Transverse colon (tissue), 4 donors: ENCODE data around the gene COX6B1. TPM values are rescaled to one million over a fixed set of nuclear protein-coding genes. Genes with fewer than 3 reads are reported as not detected.

Source experiments
- DNase-seq: peaks from one replicate; pipeline ENCODE4 v3.0.0-alpha.2; 2019
- H3K27ac ChIP-seq, 4 donors: fragments of 200-600 bp; sonication (generic); 2 replicates each; pipeline ENCODE4 v1.5.1; 2016 to 2018; ENCODE audit warnings: inconsistent platforms in 4 of 4
- H3K27me3 ChIP-seq: fragments of 200-600 bp; sonication (generic); 2 replicates; pipeline ENCODE4 v1.5.1; 2017; ENCODE audit warnings: inconsistent platforms
- H3K36me3 ChIP-seq, 4 donors: fragments of 200-600 bp; sonication (generic); 2 replicates each; pipeline ENCODE4 v1.5.1; 2017 to 2019; ENCODE audit warnings: inconsistent platforms in 4 of 4
- H3K4me1 ChIP-seq, 4 donors: fragments of 200-600 bp; sonication (generic); 2 replicates each; pipeline ENCODE4 v1.5.1; 2017 to 2020; ENCODE audit warnings: inconsistent platforms in 4 of 4
- H3K4me3 ChIP-seq, 4 donors: fragments of 200-600 bp; sonication (generic); 1 replicate in 1 of 4; 2 replicates in 3 of 4; pipeline versions ENCODE4 v1.5.1 to v1.6.1; 2017 to 2019; ENCODE audit warnings: inconsistent platforms in 4 of 4
- H3K9me3 ChIP-seq, 2 donors: fragments of 200-600 bp; sonication (generic); 2 replicates each; pipeline ENCODE4 v1.5.1; 2017 to 2019; ENCODE audit warnings: inconsistent platforms in 2 of 2
- CTCF ChIP-seq, 5 experiments: fragments of 200-600 bp in 3 of 5; fragments of 450-650 bp in 2 of 5; sonication (generic) in 3 of 5; IDR thresholded peaks; 1 replicate in 2 of 5; 2 replicates in 3 of 5; pipeline ENCODE4 v1.5.1; 2016 to 2017; ENCODE audit warnings: antibody characterized with exemption in 5 of 5, inconsistent platforms in 3 of 5, mild to moderate bottlenecking in 2 of 5, moderate library complexity in 1 of 5
- EP300 ChIP-seq: sonication (generic); formaldehyde crosslinking; IDR thresholded peaks from one replicate; pipeline ENCODE4 v1.6.1; 2017; ENCODE audit warnings: antibody characterized with exemption, low read depth
- POLR2A ChIP-seq: fragments of 450-650 bp; IDR thresholded peaks from one replicate; pipeline ENCODE4 v1.6.1; 2016; ENCODE audit warnings: antibody characterized with exemption, mild to moderate bottlenecking, moderate library complexity
- POLR2AphosphoS5 ChIP-seq, 3 donors: sonication (generic); formaldehyde crosslinking; IDR thresholded peaks; one replicate each; pipeline ENCODE4 v1.6.1; 2016; ENCODE audit warnings: antibody characterized with exemption in 3 of 3
- WGBS, 2 donors: methylation state at CpG; one replicate each; pipeline ENCODE4 v1.1.5; 2018; ENCODE audit warnings: low coverage in 1 of 2; 5-methylcytosine and 5-hydroxymethylcytosine counted together
- in situ Hi-C, 4 donors: fragments of 200-750 bp; cut with MboI; loops; one replicate each; pipeline versions ENCODE4 v1.15.0 to v1.15.1; 2017; ENCODE audit warnings: low sequenced_read_pairs in 3 of 4, low pct_ligation_motif_present in 1 of 4, low pct_unique_long_range_greater_than_20kb in 1 of 4
- intact Hi-C: fragments of 100-400 bp; cut with DNase I; formaldehyde crosslinking; loops from one replicate; pipeline ENCODE4 v1.15.1; 2023; ENCODE audit warnings: low total_unique reads
- total RNA-seq, 4 donors: library from RNA; depleted of rRNA; stranded (reverse); fragments of >200 nt; gene quantifications; one replicate each; pipeline ENCODE4 v1.1.0, GENCODE V29; 2016

COX6B1 gene
- total RNA-seq, 4 donors from 2014 or later: 368 to 1,320 (median 628) TPM

GRCh38 chr19:35703343-35703742 lies 55.2 kb downstream of the COX6B1 start:
- Histone ChIP-seq H3K4me3 (no peak overlapping the region), H3K27ac (no peak overlapping the region)
- intact Hi-C loops: no loop called here

GRCh38 chr19:35704218-35704617 lies 56.1 kb downstream of the COX6B1 start, which contains the start of gene ZBTB32:
Gene ZBTB32 (plus strand): TSS chr19:35704558. CDS start chr19:35714627, 10,069 bp downstream.
- in situ Hi-C loops: no loop called here
- H3K36me3 ChIP-seq: no peaks in the 10 kb centered on the region
- H3K4me1 ChIP-seq: peaks cover 0 to 15% (median 8%) of the 10 kb centered on the region in 4 donors
- H3K4me3 ChIP-seq: no peak within 1 kb of the TSS
- TF ChIP-seq EP300 (no peak), CTCF (IDR thresholded peaks at IDR 0.05) (no peak), POLR2A (no peak)
- intact Hi-C loops: no loop called here
- peaks cover 22% of the 10 kb centered on the region for H3K27me3 ChIP-seq
- no peak within 1 kb of the TSS for H3K27ac ChIP-seq
- DNase-seq: peak; percentile 30
- H3K9me3 ChIP-seq: no peaks in the 10 kb centered on the region
- WGBS, 2 donors: 31 to 46% methylated on average over 3 to 24 of the region's 24 CpGs

More at GRCh38 chr19:35703343-35703742, 55.2 kb downstream of the COX6B1 start:
- peaks cover 0 to 15% (median 8%) of the 10 kb centered on the region in 4 donors for H3K4me1 ChIP-seq
- in situ Hi-C loops: no loop called here
- H3K9me3 ChIP-seq: no peaks in the 10 kb centered on the region
- TF ChIP-seq POLR2A: no peak
- TF ChIP-seq POLR2AphosphoS5 (IDR thresholded peaks at IDR 0.05): no peak
- TF ChIP-seq EP300: no peak
- no peak for TF ChIP-seq CTCF (IDR thresholded peaks at IDR 0.05)
- H3K27me3 ChIP-seq: peaks cover 22% of the 10 kb centered on the region
- H3K36me3 ChIP-seq: no peaks in the 10 kb centered on the region
- WGBS, 2 donors: 43% methylated on average over 9 of the region's 9 CpGs; no CpG with 5 or more reads in 1 of the 2 donors
- DNase-seq: no peak

Other genes with a start within 250 kb of the COX6B1 start
- gene FFAR2, start 200.1 kb upstream of the COX6B1 start, total RNA-seq: 1 to 10 TPM in 1 of 4 donors, under 1 TPM in 1, not detected in 2; 0.32 to 2.2 TPM
- gene KRTDAP, start 157.9 kb upstream of the COX6B1 start, total RNA-seq: not detected
- gene DMKN, start 134.7 kb upstream of the COX6B1 start, total RNA-seq: 10 to 100 TPM in 2 of 4 donors, 1 to 10 TPM in 2; 2.7 to 18.1 (median 10.0) TPM
- gene SBSN, start 120.0 kb upstream of the COX6B1 start, total RNA-seq: not detected
- gene GAPDHS, start 114.9 kb upstream of the COX6B1 start, total RNA-seq: not detected
- gene TMEM147, start 102.7 kb upstream of the COX6B1 start, total RNA-seq: 10 to 100 TPM; 29.5 to 77.0 (median 54.0) TPM
- not detected for gene ATP4A, start 84.7 kb upstream of the COX6B1 start, total RNA-seq
- gene PMIS2, start 62.1 kb upstream of the COX6B1 start, total RNA-seq: not detected
- 1 to 10 TPM; 3.7 to 6.6 (median 5.2) TPM for gene HAUS5, start 35.6 kb upstream of the COX6B1 start, total RNA-seq
- gene RBM42, start 19.3 kb upstream of the COX6B1 start, total RNA-seq: 100 to 1,000 TPM in 1 of 4 donors, 10 to 100 TPM in 3; 53.1 to 107 (median 62.5) TPM
- gene ETV2, start 6.6 kb upstream of the COX6B1 start, total RNA-seq: 10 to 100 TPM in 1 of 4 donors, 1 to 10 TPM in 2, not detected in 1; 1.1 to 35.2 (median 3.5) TPM
- gene UPK1A, start 18.2 kb downstream of the COX6B1 start, total RNA-seq: not detected
- gene ZBTB32, start 56.2 kb downstream of the COX6B1 start, total RNA-seq: not detected
- gene KMT2B, start 69.7 kb downstream of the COX6B1 start, total RNA-seq: 10 to 100 TPM; 31.8 to 63.9 (median 50.7) TPM
- 1 to 10 TPM in 3 of 4 donors, under 1 TPM in 1; 0.40 to 7.3 (median 6.0) TPM for gene IGFLR1, start 94.1 kb downstream of the COX6B1 start, total RNA-seq
- 100 to 1,000 TPM in 1 of 4 donors, 10 to 100 TPM in 3; 34.8 to 122 (median 44.9) TPM for gene U2AF1L4, start 97.1 kb downstream of the COX6B1 start, total RNA-seq
- 10 to 100 TPM in 3 of 4 donors, 1 to 10 TPM in 1; 6.6 to 80.0 (median 56.8) TPM for gene PSENEN, start 97.3 kb downstream of the COX6B1 start, total RNA-seq
- gene LIN37, start 100.3 kb downstream of the COX6B1 start, total RNA-seq: 10 to 100 TPM; 10.5 to 41.1 (median 15.8) TPM
- gene HSPB6, start 108.7 kb downstream of the COX6B1 start, total RNA-seq: 100 to 1,000 TPM in 1 of 4 donors, 10 to 100 TPM in 3; 22.3 to 185 (median 43.9) TPM
- gene PROSER3, start 109.9 kb downstream of the COX6B1 start, total RNA-seq: 10 to 100 TPM in 2 of 4 donors, 1 to 10 TPM in 2; 9.2 to 42.8 (median 24.6) TPM
- gene ARHGAP33, start 127.2 kb downstream of the COX6B1 start, total RNA-seq: 10 to 100 TPM in 2 of 4 donors, 1 to 10 TPM in 2; 6.7 to 70.3 (median 17.2) TPM
- not detected for gene PRODH2, start 164.5 kb downstream of the COX6B1 start, total RNA-seq
- gene NPHS1, start 204.2 kb downstream of the COX6B1 start, total RNA-seq: not detected
- gene KIRREL2, start 208.6 kb downstream of the COX6B1 start, total RNA-seq: not detected
- gene APLP1, start 220.3 kb downstream of the COX6B1 start, total RNA-seq: 10 to 100 TPM in 1 of 4 donors, 1 to 10 TPM in 2, under 1 TPM in 1; 1.00 to 10.5 (median 4.5) TPM